HG02852 (cell line): ENCODE results near the gene PTPRT.
"Not testable (repeated sequence)": the region's sequence is repeated elsewhere in the genome, so short reads cannot be mapped to it uniquely, and the experiment has no call there.

ENCODE experiments used
- ATAC-seq: cut with Tn5 transposase; IDR thresholded peaks from one replicate; pipeline ENCODE4 v1.9.1; 2021; ENCODE audit warnings: mild to moderate bottlenecking, moderate library complexity; ENCODE audit not compliant: unreplicated experiment

Gene PTPRT

GRCh38 chr20:42259389-42259788, 930.3 kb downstream of the PTPRT start:
- ATAC-seq = no peak

GRCh38 chr20:42258564-42259302, 931.0 kb downstream of the PTPRT start:
- ATAC-seq = no peak

- ATAC-seq = no peak
These were observed 933.9 kb downstream of the PTPRT start for GRCh38 chr20:42255821-42256220.

GRCh38 chr20:42254673-42255072, 935.0 kb downstream of the PTPRT start:
- no peak for ATAC-seq

GRCh38 chr20:42252116-42252515, 937.6 kb downstream of the PTPRT start:
- ATAC-seq = no peak

GRCh38 chr20:42218621-42219374, 970.9 kb downstream of the PTPRT start:
- no peak for ATAC-seq

GRCh38 chr20:42214074-42214473, 975.6 kb downstream of the PTPRT start:
- no peak for ATAC-seq

- ATAC-seq = no peak
These were observed 977.3 kb downstream of the PTPRT start for GRCh38 chr20:42212391-42212790.

- not testable (repeated sequence) for ATAC-seq
These were observed 983.1 kb downstream of the PTPRT start for GRCh38 chr20:42206557-42206956.

- ATAC-seq = no peak
These were observed 985.5 kb downstream of the PTPRT start for GRCh38 chr20:42204109-42204660.

GRCh38 chr20:42197599-42197998, 992.1 kb downstream of the PTPRT start:
- no peak for ATAC-seq

- ATAC-seq = no peak
These were observed 996.6 kb downstream of the PTPRT start for GRCh38 chr20:42193119-42193518.

- ATAC-seq = no peak
These were observed 997.4 kb downstream of the PTPRT start for GRCh38 chr20:42192321-42192720.

- ATAC-seq = no peak
These were observed 998.4 kb downstream of the PTPRT start for GRCh38 chr20:42191140-42191860.

- no peak for ATAC-seq
These were observed 999.6 kb downstream of the PTPRT start for GRCh38 chr20:42190084-42190483.

- ATAC-seq = no peak
These were observed 1003.4 kb downstream of the PTPRT start for GRCh38 chr20:42186337-42186736.

- ATAC-seq = no peak
These were observed 1006.6 kb downstream of the PTPRT start for GRCh38 chr20:42183147-42183546.

GRCh38 chr20:42181064-42181463, 1008.6 kb downstream of the PTPRT start:
- no peak for ATAC-seq

- no peak for ATAC-seq
These were observed 1009.9 kb downstream of the PTPRT start for GRCh38 chr20:42179768-42180167.

GRCh38 chr20:42173440-42173839, 1016.3 kb downstream of the PTPRT start:
- no peak for ATAC-seq

GRCh38 chr20:42164121-42164890, 1025.4 kb downstream of the PTPRT start:
- ATAC-seq = no peak
